NB4 (cell line): ENCODE measurements around the gene GRIK1.

ENCODE experiments used
- DNase-seq: peaks from one replicate; pipeline ENCODE4 v3.0.0; 2010; ENCODE audit warnings: low read depth
- H3K4me3 ChIP-seq: one replicate; pipeline ENCODE4 v1.5.1; 2011; ENCODE audit warnings: mild to moderate bottlenecking, low read depth, low read length, moderate library complexity
- MYC ChIP-seq: IDR thresholded peaks from 2 replicates; pipeline ENCODE4 v1.6.1; 2011; ENCODE audit warnings: low read depth, low read length
- POLR2A ChIP-seq: IDR thresholded peaks from 2 replicates; pipeline ENCODE4 v1.6.1; 2011; ENCODE audit warnings: mild to moderate bottlenecking; ENCODE audit not compliant: insufficient read length; ENCODE audit errors: extremely low read depth
- TF ChIP-seq, protein P1 (sequence below): IDR thresholded peaks from one replicate; pipeline ENCODE4 v1.5.1; 2012; ENCODE audit warnings: low read depth, low read length
- TF ChIP-seq, protein P2 (sequence below): IDR thresholded peaks from 2 replicates; pipeline ENCODE4 v1.6.1; 2011; ENCODE audit warnings: low read depth, low read length

Gene GRIK1

DNA sequence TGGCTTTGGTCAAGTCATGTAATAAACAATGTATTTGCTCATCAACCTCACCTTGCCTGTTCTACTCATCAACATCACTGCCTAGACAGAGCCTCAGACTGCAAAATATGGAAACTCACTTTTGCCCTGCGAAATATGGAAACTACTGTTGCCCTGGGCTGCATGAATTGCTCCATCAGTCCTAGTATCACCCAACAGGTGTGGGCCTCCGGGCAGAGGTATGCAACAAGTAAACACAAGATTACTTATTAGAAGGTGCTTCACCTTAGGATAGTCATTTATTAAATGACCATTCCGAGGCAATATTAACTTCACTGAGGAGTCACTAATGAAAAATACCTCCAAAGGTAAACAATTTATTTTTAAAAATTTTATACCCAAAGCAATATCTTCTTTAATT, 354.3 kb downstream of the GRIK1 start:
- no peak overlapping the region for H3K4me3 ChIP-seq
- TF ChIP-seq MYC (no peak), POLR2A (no peak)
- TF ChIP-seq, protein P1, sequence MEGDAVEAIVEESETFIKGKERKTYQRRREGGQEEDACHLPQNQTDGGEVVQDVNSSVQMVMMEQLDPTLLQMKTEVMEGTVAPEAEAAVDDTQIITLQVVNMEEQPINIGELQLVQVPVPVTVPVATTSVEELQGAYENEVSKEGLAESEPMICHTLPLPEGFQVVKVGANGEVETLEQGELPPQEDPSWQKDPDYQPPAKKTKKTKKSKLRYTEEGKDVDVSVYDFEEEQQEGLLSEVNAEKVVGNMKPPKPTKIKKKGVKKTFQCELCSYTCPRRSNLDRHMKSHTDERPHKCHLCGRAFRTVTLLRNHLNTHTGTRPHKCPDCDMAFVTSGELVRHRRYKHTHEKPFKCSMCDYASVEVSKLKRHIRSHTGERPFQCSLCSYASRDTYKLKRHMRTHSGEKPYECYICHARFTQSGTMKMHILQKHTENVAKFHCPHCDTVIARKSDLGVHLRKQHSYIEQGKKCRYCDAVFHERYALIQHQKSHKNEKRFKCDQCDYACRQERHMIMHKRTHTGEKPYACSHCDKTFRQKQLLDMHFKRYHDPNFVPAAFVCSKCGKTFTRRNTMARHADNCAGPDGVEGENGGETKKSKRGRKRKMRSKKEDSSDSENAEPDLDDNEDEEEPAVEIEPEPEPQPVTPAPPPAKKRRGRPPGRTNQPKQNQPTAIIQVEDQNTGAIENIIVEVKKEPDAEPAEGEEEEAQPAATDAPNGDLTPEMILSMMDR: no peak
- TF ChIP-seq, protein P2, sequence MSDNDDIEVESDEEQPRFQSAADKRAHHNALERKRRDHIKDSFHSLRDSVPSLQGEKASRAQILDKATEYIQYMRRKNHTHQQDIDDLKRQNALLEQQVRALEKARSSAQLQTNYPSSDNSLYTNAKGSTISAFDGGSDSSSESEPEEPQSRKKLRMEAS: no peak
- DNase-seq: no peak

DNA sequence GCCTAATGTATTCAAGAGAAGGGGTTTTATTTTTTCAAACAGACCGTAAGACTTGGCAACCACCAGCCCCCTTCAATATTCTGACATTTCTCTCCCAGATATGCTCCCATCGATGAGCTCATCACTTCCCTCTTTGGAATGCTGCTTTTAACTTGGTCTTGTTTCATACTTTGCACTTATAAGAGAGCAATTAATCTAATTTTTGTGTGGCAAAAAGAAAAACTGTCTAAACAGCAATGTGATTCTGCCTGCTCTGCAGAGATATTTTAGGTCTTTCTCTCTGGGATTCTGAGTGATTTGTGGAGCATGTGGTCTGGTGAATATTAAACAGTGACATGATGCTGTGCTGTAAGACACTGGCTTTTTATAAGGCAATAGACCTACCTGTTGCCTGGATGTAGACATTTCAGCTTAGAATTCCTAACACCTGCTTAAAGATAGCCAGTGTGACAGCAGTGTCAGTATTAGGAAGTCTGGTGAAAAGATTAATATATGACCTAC, 356.3 kb downstream of the GRIK1 start:
- H3K4me3 ChIP-seq: no peak overlapping the region
- DNase-seq: no peak
- TF ChIP-seq, protein P2: no peak
- no peak for TF ChIP-seq MYC
- TF ChIP-seq, protein P1: no peak
- TF ChIP-seq POLR2A: no peak

DNA sequence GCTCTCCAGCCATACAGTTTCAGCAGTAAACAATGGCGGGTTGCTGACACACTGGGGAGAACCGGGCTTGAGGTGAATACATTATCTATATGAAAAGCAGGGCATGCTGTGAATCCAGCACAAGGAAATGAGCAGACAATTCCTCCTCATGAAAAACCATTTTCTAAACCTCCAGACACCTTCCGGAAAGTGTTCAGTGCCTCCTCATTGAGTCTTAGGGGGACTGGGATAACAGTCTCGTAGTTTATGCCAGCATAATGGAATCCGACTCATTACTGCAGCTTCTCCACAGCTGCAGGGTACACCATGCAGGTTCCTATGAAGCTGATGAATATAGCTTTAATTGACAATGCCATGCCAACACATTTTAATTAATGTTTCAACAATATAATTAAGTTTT, 356.9 kb downstream of the GRIK1 start:
- H3K4me3 ChIP-seq: no peak overlapping the region
- no peak for DNase-seq
- TF ChIP-seq, protein P1: no peak
- TF ChIP-seq, protein P2: no peak
- TF ChIP-seq MYC: no peak
- TF ChIP-seq POLR2A: no peak

DNA sequence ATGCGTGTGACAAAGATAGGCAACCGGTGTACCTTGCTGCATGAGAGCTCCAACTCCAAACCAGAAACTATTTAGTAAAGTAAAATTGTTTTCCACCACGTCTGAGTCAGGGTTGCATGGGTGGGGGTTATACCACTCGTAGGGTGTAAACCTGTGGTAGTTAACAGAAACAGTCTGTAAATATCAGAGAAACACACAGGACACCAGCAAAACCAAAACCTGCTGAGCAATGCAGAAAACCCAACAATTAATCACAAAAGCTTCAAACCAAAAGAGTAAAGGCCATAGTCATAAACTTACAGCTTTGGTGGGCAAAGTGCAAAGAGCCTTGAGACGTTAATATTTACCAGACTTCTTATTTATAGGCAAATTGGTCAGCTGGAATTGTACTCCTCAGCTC, 358.4 kb downstream of the GRIK1 start:
- H3K4me3 ChIP-seq: no peak overlapping the region
- no peak for DNase-seq
- TF ChIP-seq, protein P1: no peak
- TF ChIP-seq POLR2A (no peak), MYC (no peak)
- TF ChIP-seq, protein P2: no peak

DNA sequence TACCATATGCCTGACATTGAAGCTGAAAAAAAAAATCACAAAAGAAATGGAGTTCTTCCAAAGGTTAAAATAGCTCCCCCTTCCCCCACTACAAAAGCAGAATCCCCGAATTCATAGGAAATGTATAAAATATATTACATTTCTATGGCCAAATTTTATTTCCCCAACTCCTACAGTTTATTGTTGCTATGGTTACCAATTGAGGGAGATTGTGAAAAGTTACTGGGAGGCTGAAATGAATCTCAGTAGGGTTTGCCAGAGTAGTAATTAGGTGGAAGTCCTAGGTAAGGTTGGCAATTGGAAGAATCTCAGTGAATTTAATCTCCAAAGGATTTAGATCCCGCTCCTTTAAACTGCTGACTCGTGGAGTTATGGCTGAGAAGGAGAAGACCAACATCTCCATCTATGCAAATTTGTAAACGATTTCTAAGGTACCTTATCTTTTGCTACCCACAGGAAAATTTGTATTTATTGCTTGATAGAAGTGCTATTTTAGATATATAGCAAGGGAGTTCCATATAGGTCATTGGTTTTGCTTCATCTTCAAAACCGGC, 359.0 kb downstream of the GRIK1 start:
- TF ChIP-seq, protein P2: no peak
- TF ChIP-seq, protein P1: no peak
- TF ChIP-seq MYC (no peak), POLR2A (no peak)
- no peak for DNase-seq

More for the DNA sequence above, 359.0 kb downstream of the GRIK1 start:
- no peak overlapping the region for H3K4me3 ChIP-seq
